Hepatocyte (in vitro differentiated cells): Measurements from ENCODE around the gene DIPK1A.

Experiments used
- EZH2 ChIP-seq: fragments of 200-600 bp; sonication (generic); IDR thresholded peaks from 2 replicates; pipeline ENCODE4 v1.6.1; 2016; ENCODE audit warnings: antibody characterized with exemption, mild to moderate bottlenecking, borderline replicate concordance
- EZH2phosphoT487 ChIP-seq: fragments of 200-600 bp; sonication (generic); IDR thresholded peaks from one replicate; pipeline ENCODE4 v1.6.1; 2018; ENCODE audit warnings: antibody characterized with exemption, mild to moderate bottlenecking, low read depth, moderate library complexity; ENCODE audit not compliant: unreplicated experiment, severe bottlenecking
- TF ChIP-seq, protein P1 (sequence below): fragments of 200-600 bp; sonication (generic); IDR thresholded peaks from 2 replicates; pipeline ENCODE4 v1.5.1; 2016; ENCODE audit warnings: antibody characterized with exemption, mild to moderate bottlenecking; ENCODE audit not compliant: poor library complexity

DNA sequence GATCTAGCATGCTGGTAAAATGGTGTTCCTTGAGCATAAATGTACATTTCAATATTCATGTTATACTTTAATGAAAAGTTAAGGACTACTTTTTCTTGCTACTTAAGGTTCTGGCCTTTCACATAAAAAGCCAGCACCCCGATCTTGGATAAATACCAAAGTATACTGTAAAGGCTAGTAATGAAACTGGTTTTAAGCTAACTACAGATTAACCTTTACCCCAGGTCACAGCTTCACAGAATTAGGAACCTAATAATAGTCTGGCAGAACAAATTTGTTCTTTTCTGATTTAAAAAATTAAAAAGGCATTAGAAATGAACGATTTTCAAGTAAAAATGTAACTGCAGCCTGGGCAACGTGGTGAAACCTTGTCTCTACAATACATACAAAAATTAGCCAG, 23.5 kb downstream of the DIPK1A start:
- TF ChIP-seq, protein P1, sequence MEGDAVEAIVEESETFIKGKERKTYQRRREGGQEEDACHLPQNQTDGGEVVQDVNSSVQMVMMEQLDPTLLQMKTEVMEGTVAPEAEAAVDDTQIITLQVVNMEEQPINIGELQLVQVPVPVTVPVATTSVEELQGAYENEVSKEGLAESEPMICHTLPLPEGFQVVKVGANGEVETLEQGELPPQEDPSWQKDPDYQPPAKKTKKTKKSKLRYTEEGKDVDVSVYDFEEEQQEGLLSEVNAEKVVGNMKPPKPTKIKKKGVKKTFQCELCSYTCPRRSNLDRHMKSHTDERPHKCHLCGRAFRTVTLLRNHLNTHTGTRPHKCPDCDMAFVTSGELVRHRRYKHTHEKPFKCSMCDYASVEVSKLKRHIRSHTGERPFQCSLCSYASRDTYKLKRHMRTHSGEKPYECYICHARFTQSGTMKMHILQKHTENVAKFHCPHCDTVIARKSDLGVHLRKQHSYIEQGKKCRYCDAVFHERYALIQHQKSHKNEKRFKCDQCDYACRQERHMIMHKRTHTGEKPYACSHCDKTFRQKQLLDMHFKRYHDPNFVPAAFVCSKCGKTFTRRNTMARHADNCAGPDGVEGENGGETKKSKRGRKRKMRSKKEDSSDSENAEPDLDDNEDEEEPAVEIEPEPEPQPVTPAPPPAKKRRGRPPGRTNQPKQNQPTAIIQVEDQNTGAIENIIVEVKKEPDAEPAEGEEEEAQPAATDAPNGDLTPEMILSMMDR, result no peak
- no peak for TF ChIP-seq EZH2phosphoT487
- no peak for TF ChIP-seq EZH2
